RWPE1 (cell line): Measurements from ENCODE around the gene TMEM267.

Source experiments
- CTCF ChIA-PET: fragments of 350-600 bp; sonication (Branson Sonifier 250); formaldehyde crosslinking; extraction: SDS; loops from one replicate; lab custom pipeline; 2021; lab: Yijun Ruan, JAX
- POLR2A ChIA-PET: fragments of 400-600 bp; formaldehyde crosslinking; extraction: SDS; loops from one replicate; lab custom pipeline; 2020; ENCODE audit warnings: antibody characterized with exemption; ENCODE audit not compliant: low non-redundant PET; lab: Yijun Ruan, JAX
- DNase-seq: peaks from one replicate; pipeline ENCODE4 v3.0.0; 2012; ENCODE audit warnings: low spot score
- H3K27ac ChIP-seq: fragments of 450-650 bp; 2 replicates; pipeline ENCODE4 v1.5.1; 2017
- CTCF ChIP-seq: fragments of 450-650 bp; conservative IDR thresholded peaks from 2 replicates; pipeline ENCODE4 v1.5.1; 2017; ENCODE audit warnings: low read depth, mild to moderate bottlenecking

Gene TMEM267

GRCh38 chr5:43491326-43491725 lies 7.7 kb upstream of the TMEM267 start:
- POLR2A ChIA-PET, result no interaction called here
- no peak overlapping the region for H3K27ac ChIP-seq
- CTCF ChIA-PET, result no interaction called here
- DNase-seq, result no peak
- TF ChIP-seq CTCF, result no peak

GRCh38 chr5:43486353-43486752 lies 2.7 kb upstream of the TMEM267 start:
- POLR2A ChIA-PET, result no interaction called here
- CTCF ChIA-PET, result interaction anchor here (0.7 kb wide), 1 partner anchor 265 kb away, joined by 3 read pairs; no protein-coding TSS in a partner anchor
- no peak for TF ChIP-seq CTCF

GRCh38 chr5:43485406-43485805 lies 1.7 kb upstream of the TMEM267 start:
- POLR2A ChIA-PET, result no interaction called here
- no peak for TF ChIP-seq CTCF
- CTCF ChIA-PET, result interaction anchor here (0.6 to 0.7 kb wide), 3 partner anchors 10 to 242 kb away, joined by 3 to 4 read pairs (median 4); partner anchors contain the start of gene C5orf34
- no peak for DNase-seq
- peak overlapping the region; percentile 43; the same call in 1 of the 2 replicates for H3K27ac ChIP-seq

More at GRCh38 chr5:43486353-43486752, 2.7 kb upstream of the TMEM267 start:
- no peak overlapping the region for H3K27ac ChIP-seq
- no peak for DNase-seq

GRCh38 chr5:43484106-43484849 lies 613 bp upstream of the TMEM267 start:
- peak; percentile 87 for DNase-seq
- TF ChIP-seq CTCF, result peak; percentile 92
- POLR2A ChIA-PET, result interaction anchor here (0.6 to 1.4 kb wide), 5 partner anchors 31 to 362 kb away, joined by 3 to 9 read pairs (median 3); partner anchors contain the start of gene C5orf34
- H3K27ac ChIP-seq, result peak overlapping the region; percentile 94
- CTCF ChIA-PET, result interaction anchor here (0.5 to 1.5 kb wide), 14 partner anchors 12 to 1315 kb away, joined by 3 to 8 read pairs (median 4); partner anchors contain the start of gene HMGCS1

- peak; percentile 37 for DNase-seq
- CTCF ChIA-PET, result no interaction called here
- POLR2A ChIA-PET, result no interaction called here
- peak overlapping the region; percentile 94 for H3K27ac ChIP-seq
- no peak for TF ChIP-seq CTCF
These were observed 971 bp downstream of the TMEM267 start for GRCh38 chr5:43482490-43483297.
